ENCODE data around the gene IFT25. TPM values are rescaled to one million over a fixed set of nuclear protein-coding genes. Genes with fewer than 3 reads are reported as not detected.

The IFT25 gene
- total and polyA plus RNA-seq, 2 of the 13 experiments (the other 11 are each of a cell fraction or from before 2014, with no cell fraction given), result 19.7 to 48.0 TPM

- ATAC-seq, result no peak
- CTCF ChIA-PET (ENCODE audit: low intra/inter-chr PET ratio, low total read pairs), result interaction anchor here (3.3 to 4.2 kb wide), 2 partner anchors 70 to 87 kb away, joined by 19 to 53 read pairs; no protein-coding TSS in a partner anchor
- no peak for DNase-seq (ENCODE audit: low spot score)
- H3K4me2 ChIP-seq (ENCODE audit: low read depth, low read length), result peak overlapping the region; percentile 87
- in situ Hi-C loops (cut with HindIII; ENCODE audit: extremely low pct_ligation_motif_present, low pct_unique_long_range_greater_than_20kb), result no loop called here
- H3K27ac ChIP-seq (ENCODE audit: extremely low read length, insufficient read depth, low read length), result peak overlapping the region; percentile 11
- no peak overlapping the region for H2AFZ ChIP-seq (ENCODE audit: low read length)
- peak overlapping the region; percentile 77 to 98 (median 83) for H3K4me3 ChIP-seq (replicated peaks in 1 of 3; ENCODE audit: insufficient read depth in 1 of 3, low read depth in 2 of 3, low read length in 3 of 3)
- no peaks in the 10 kb centered on the region for H3K9me3 ChIP-seq (ENCODE audit: low read length)
- H4K20me1 ChIP-seq (ENCODE audit: insufficient read depth, low read length), result 0 out of 2 replicates have a peak, but pooled peaks cover 4% of the 10 kb centered on the region
- no TSS peak for BruUV-seq (replicated peaks)
- intact Hi-C loops (cut with micrococcal nuclease; ENCODE audit: unreplicated experiment), result loop anchor here (5.0 kb wide), 1 partner anchor 55 kb away; the partner anchor contains the start of gene DIO1
- H3K79me2 ChIP-seq (ENCODE audit: insufficient read depth, low read length), result peaks cover 53% of the 10 kb centered on the region
- H3K9ac ChIP-seq (ENCODE audit: insufficient read depth, low read depth, low read length), result peak overlapping the region; percentile 73
- H3K4me1 ChIP-seq (ENCODE audit: insufficient read depth, low read length), result peaks cover 71% of the 10 kb centered on the region
- TF ChIP-seq HNRNPK (IDR thresholded peaks at IDR 0.05; ENCODE audit: low read depth, low read length, poor library complexity, severe bottlenecking) (peak; percentile 25), ZNF367 (CRISPR knock-in tag; IDR thresholded peaks at IDR 0.05; ENCODE audit: borderline replicate concordance) (no peak)
- 48% methylated on average over 6 of the region's 6 CpGs for WGBS (ENCODE audit: low lambda C conversion rate)
- peaks cover 9 to 18% of the 10 kb centered on the region in 2 experiments; a peak in 4 of 5 replicates for H3K36me3 ChIP-seq (replicated peaks in 1 of 2; ENCODE audit: control insufficient read depth in 1 of 2, insufficient read depth in 2 of 2, low read length in 2 of 2)
- H3K27me3 ChIP-seq (ENCODE audit: control insufficient read depth in 1 of 2, insufficient read depth in 2 of 2, low read length in 2 of 2), result no peaks in the 10 kb centered on the region; a peak in 1 of 5 replicates
- no peak for FAIRE-seq
- POLR2A ChIA-PET, result interaction anchor here (0.6 to 1.6 kb wide), 3 partner anchors 9 to 48 kb away, joined by 3 to 7 read pairs (median 5); no protein-coding TSS in a partner anchor
Measured at GRCh38 chr1:53947172-53947907, 1.8 kb upstream of the IFT25 start.

DNA sequence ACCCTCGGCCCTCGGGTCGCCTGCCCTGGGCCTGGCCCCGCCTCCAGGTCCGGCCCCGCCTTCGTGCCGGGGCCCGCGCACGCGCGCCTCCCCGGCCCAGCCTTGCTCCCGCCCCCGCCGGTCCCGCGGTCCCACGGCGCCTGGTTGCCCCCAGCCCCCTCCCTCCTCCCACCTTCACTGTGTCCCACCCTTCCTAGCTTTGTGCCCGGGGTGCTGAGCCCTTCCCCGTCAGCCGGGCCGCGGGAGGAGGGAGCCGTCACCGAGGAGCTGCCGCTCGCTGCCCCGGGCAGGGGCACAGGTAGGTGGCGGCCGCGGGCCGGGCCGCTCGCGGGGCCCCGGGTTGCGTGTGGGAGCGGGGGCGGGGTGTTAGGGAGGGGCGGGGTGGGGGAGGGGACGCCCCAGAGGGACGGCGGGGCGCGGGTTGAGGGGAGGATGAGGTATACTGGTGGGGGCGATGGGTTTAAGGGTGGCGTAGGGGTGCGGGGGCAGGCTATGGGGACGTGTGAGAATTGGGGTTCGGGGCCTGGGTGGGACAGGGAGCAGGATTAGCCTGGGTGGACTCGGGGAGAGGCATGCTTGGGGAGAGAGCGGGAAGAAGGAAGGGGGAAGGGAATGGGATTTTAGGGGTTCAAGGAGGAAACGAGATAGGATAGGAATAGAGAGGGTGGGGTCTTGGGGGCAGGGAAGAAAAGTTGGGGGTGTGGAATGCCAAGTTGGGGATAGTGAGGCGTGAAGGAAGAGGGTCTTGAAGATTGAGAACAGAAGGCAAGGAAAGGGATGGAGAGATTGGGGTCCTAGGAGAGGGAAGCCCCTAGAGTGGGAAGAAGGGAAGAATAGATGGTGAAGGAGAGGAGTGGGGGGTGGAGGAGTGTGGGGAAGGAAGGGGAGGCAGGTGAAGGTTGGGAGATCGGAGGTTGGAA lies 1.0 kb upstream of the IFT25 start, which contains the start of gene LRRC42:
LRRC42 (plus strand) TSS at position 99 of the 920 bp plus-strand sequence. CDS start 5,650 bp downstream, outside the sequence.
- Histone ChIP-seq H4K20me1 (ENCODE audit: insufficient read depth, low read length) (0 out of 2 replicates have a peak, but pooled peaks cover 4% of the 10 kb centered on the region), H3K4me3 (replicated peaks in 1 of 3; ENCODE audit: insufficient read depth in 1 of 3, low read depth in 2 of 3, low read length in 3 of 3) (peak within 1 kb of the TSS; percentile 84 to 99 (median 98)), H3K9ac (ENCODE audit: insufficient read depth, low read depth, low read length) (peak within 1 kb of the TSS; percentile 78), H3K36me3 (replicated peaks in 1 of 2; ENCODE audit: control insufficient read depth in 1 of 2, insufficient read depth in 2 of 2, low read length in 2 of 2) (peaks cover 2 to 10% of the 10 kb centered on the region in 2 experiments; a peak in 4 of 5 replicates), H3K27me3 (ENCODE audit: control insufficient read depth in 1 of 2, insufficient read depth in 2 of 2, low read length in 2 of 2) (no peaks in the 10 kb centered on the region; a peak in 1 of 5 replicates), H3K9me3 (ENCODE audit: low read length) (no peaks in the 10 kb centered on the region), H3K4me1 (ENCODE audit: insufficient read depth, low read length) (peaks cover 77% of the 10 kb centered on the region), H3K27ac (ENCODE audit: extremely low read length, insufficient read depth, low read length) (peak within 1 kb of the TSS; percentile 82), H2AFZ (ENCODE audit: low read length) (no peak within 1 kb of the TSS), H3K79me2 (ENCODE audit: insufficient read depth, low read length) (peaks cover 57% of the 10 kb centered on the region), H3K4me2 (ENCODE audit: low read depth, low read length) (peak within 1 kb of the TSS; percentile 87)
- DNase-seq (ENCODE audit: low spot score), result no peak
- CTCF ChIA-PET (ENCODE audit: low intra/inter-chr PET ratio, low total read pairs), result interaction anchor here (4.2 kb wide), 1 partner anchor 69 kb away, joined by 53 read pairs; no protein-coding TSS in a partner anchor
- POLR2A ChIA-PET, result interaction anchor here (0.6 to 2.6 kb wide), 22 partner anchors 7 to 116 kb away, joined by 3 to 46 read pairs (median 6); partner anchors contain the start of genes DIO1, NDC1 and YIPF1
- WGBS (ENCODE audit: low lambda C conversion rate), result 1% methylated on average over 33 of the region's 58 CpGs
- intact Hi-C loops (cut with micrococcal nuclease; ENCODE audit: unreplicated experiment), result loop anchor here (5.0 kb wide), 1 partner anchor 54 kb away; the partner anchor contains the start of gene DIO1
- no TSS peak for BruUV-seq (replicated peaks)
- FAIRE-seq, result no peak
- in situ Hi-C loops (cut with HindIII; ENCODE audit: extremely low pct_ligation_motif_present, low pct_unique_long_range_greater_than_20kb), result no loop called here
- ATAC-seq, result peak; percentile 82
- TF ChIP-seq KAT2B (IDR thresholded peaks at IDR 0.05; ENCODE audit: borderline replicate concordance, low read depth, low read length) (no peak), CAMTA2 (CRISPR knock-in tag; IDR thresholded peaks at IDR 0.05; ENCODE audit: borderline replicate concordance) (no peak), ARNTL (CRISPR knock-in tag; IDR thresholded peaks at IDR 0.05) (no peak), CREM (IDR thresholded peaks at IDR 0.05) (no peak), CREM (CRISPR knock-in tag; IDR thresholded peaks at IDR 0.05) (no peak), PHF8 (CRISPR knock-in tag; IDR thresholded peaks at IDR 0.05) (peak; percentile 68), ZNF354B (CRISPR knock-in tag; IDR thresholded peaks at IDR 0.05) (no peak), YEATS4 (CRISPR knock-in tag; IDR thresholded peaks at IDR 0.05; ENCODE audit: borderline replicate concordance) (no peak)
- TF ChIP-seq, protein P1, sequence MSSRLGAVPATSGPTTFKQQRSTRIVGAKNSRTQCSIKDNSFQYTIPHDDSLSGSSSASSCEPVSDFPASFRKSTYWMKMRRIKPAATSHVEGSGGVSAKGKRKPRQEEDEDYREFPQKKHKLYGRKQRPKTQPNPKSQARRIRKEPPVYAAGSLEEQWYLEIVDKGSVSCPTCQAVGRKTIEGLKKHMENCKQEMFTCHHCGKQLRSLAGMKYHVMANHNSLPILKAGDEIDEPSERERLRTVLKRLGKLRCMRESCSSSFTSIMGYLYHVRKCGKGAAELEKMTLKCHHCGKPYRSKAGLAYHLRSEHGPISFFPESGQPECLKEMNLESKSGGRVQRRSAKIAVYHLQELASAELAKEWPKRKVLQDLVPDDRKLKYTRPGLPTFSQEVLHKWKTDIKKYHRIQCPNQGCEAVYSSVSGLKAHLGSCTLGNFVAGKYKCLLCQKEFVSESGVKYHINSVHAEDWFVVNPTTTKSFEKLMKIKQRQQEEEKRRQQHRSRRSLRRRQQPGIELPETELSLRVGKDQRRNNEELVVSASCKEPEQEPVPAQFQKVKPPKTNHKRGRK (CRISPR knock-in tag; IDR thresholded peaks at IDR 0.05), result no peak

All from HepG2 (cell line).